H1 (cell line): Measurements from ENCODE around the gene ITGA3. TPM values are rescaled to one million over a fixed set of nuclear protein-coding genes. Genes with fewer than 3 reads are reported as not detected.

Experiments used
- CTCF ChIA-PET: fragments of 300-600 bp; sonication (Branson Sonifier 250); formaldehyde crosslinking; loops from one replicate; lab custom pipeline; 2021; ENCODE audit not compliant: partially characterized antibody; lab: Charles Lee
- POLR2A ChIA-PET: fragments of 300-600 bp; sonication (Branson Sonifier 250); formaldehyde crosslinking; loops from one replicate; lab custom pipeline; 2021; ENCODE audit warnings: inconsistent platforms; ENCODE audit not compliant: partially characterized antibody; lab: Charles Lee
- DNase-seq, 2 experiments: peaks; one replicate each; pipeline versions ENCODE4 v3.0.0 to v3.0.0-alpha.2; 2010 to 2022; ENCODE audit warnings: low spot score in 2 of 2, low read depth in 1 of 2, mixed read lengths in 1 of 2
- FAIRE-seq: peaks from 2 replicates; lab custom pipeline; 2011; peaks lifted over from hg19 to GRCh38; lab: Jason Lieb, UNC
- H2AFZ ChIP-seq: 2 replicates; pipeline ENCODE4 v1.8.1; 2012; ENCODE audit warnings: low read length, inconsistent platforms
- H2AK5ac ChIP-seq: 2 replicates; pipeline ENCODE4 v1.6.1; 2013; ENCODE audit warnings: low read depth, low read length
- H2BK120ac ChIP-seq: replicated peaks from 2 replicates; pipeline ENCODE3; 2013; ENCODE audit warnings: low read depth, low read length, inconsistent platforms
- H2BK12ac ChIP-seq: 2 replicates; pipeline ENCODE4 v1.6.1; 2013; ENCODE audit warnings: low read depth, low read length
- H2BK15ac ChIP-seq: 2 replicates; pipeline ENCODE4 v1.6.1; 2013; ENCODE audit warnings: low read length
- H2BK20ac ChIP-seq: 2 replicates; pipeline ENCODE4 v1.6.1; 2013; ENCODE audit warnings: low read length
- H2BK5ac ChIP-seq: 2 replicates; pipeline ENCODE4 v1.6.1; 2013; ENCODE audit warnings: low read depth, low read length
- H3K14ac ChIP-seq: 2 replicates; pipeline ENCODE4 v1.6.1; 2013; ENCODE audit warnings: inconsistent platforms; ENCODE audit not compliant: insufficient read length
- H3K18ac ChIP-seq: 2 replicates; pipeline ENCODE4 v1.6.1; 2013; ENCODE audit warnings: low read length; ENCODE audit errors: extremely low read depth
- H3K23ac ChIP-seq: 2 replicates; pipeline ENCODE4 v1.6.1; 2013; ENCODE audit warnings: inconsistent platforms; ENCODE audit not compliant: insufficient read length
- H3K23me2 ChIP-seq: 2 replicates; pipeline ENCODE4 v1.6.1; 2013; ENCODE audit warnings: low read depth, low read length
- H3K27ac ChIP-seq: 2 replicates; pipeline ENCODE4 v1.6.1; 2011; ENCODE audit warnings: low read depth, low read length, inconsistent platforms
- H3K27me3 ChIP-seq, 4 experiments: replicated peaks in 1 of 4; 1 replicate in 1 of 4; 2 replicates in 3 of 4; pipeline versions ENCODE4 v1.6.1 to v1.8.1; 2011 to 2013; ENCODE audit warnings: low read length in 3 of 4, mild to moderate bottlenecking in 3 of 4, inconsistent platforms in 2 of 4, mixed read lengths in 2 of 4, moderate library complexity in 1 of 4; ENCODE audit not compliant: control insufficient read depth in 3 of 4, insufficient read depth in 3 of 4; ENCODE audit errors: extremely low read depth in 1 of 4
- H3K36me3 ChIP-seq, 4 experiments: 2 replicates each; pipeline versions ENCODE4 v1.6.1 to v1.8.1; 2011 to 2013; ENCODE audit warnings: mild to moderate bottlenecking in 4 of 4, low read length in 3 of 4, moderate library complexity in 2 of 4, control low read depth in 1 of 4, inconsistent platforms in 1 of 4; ENCODE audit not compliant: insufficient read depth in 4 of 4, control insufficient read depth in 2 of 4
- H3K4ac ChIP-seq: replicated peaks from 2 replicates; pipeline ENCODE3; 2013; ENCODE audit warnings: low read length, low read depth, mixed read lengths, inconsistent platforms; ENCODE audit not compliant: insufficient read length
- H3K4me1 ChIP-seq, 4 experiments: replicated peaks in 1 of 4; 1 replicate in 1 of 4; 2 replicates in 3 of 4; pipeline versions ENCODE4 v1.6.1 to v1.8.1; 2011 to 2013; ENCODE audit warnings: low read length in 3 of 4, inconsistent platforms in 2 of 4, mixed read lengths in 1 of 4; ENCODE audit not compliant: insufficient read depth in 4 of 4, control insufficient read depth in 3 of 4
- H3K4me2 ChIP-seq, 2 experiments: 2 replicates each; pipeline versions ENCODE4 v1.6.1 to v1.8.1; 2011 to 2013; ENCODE audit warnings: low read depth in 2 of 2, low read length in 2 of 2, control low read depth in 1 of 2, inconsistent platforms in 1 of 2, mild to moderate bottlenecking in 1 of 2; ENCODE audit not compliant: insufficient read depth in 1 of 2
- H3K4me3 ChIP-seq, 4 experiments: fragments of 200-600, 300-600 bp in 1 of 4; sonication (generic), shearing (Covaris generic), sonication (Bioruptor Twin) in 1 of 4; 2 replicates each; pipeline versions ENCODE4 v1.5.1 to v1.8.1; 2011 to 2016; ENCODE audit warnings: low read length in 4 of 4, low read depth in 3 of 4, control low read depth in 2 of 4, inconsistent platforms in 2 of 4, mild to moderate bottlenecking in 2 of 4, mixed read lengths in 1 of 4, moderate library complexity in 1 of 4; ENCODE audit not compliant: insufficient read depth in 2 of 4; ENCODE audit errors: extremely low read depth in 1 of 4
- H3K56ac ChIP-seq: replicated peaks from 2 replicates; pipeline ENCODE3; 2013; ENCODE audit warnings: low read depth, mild to moderate bottlenecking, mixed read lengths, low read length, inconsistent platforms; ENCODE audit not compliant: insufficient read length
- H3K79me1 ChIP-seq: 2 replicates; pipeline ENCODE4 v1.6.1; 2013; ENCODE audit warnings: low read depth, low read length, control low read depth
- H3K79me2 ChIP-seq, 2 experiments: 2 replicates each; pipeline versions ENCODE4 v1.6.1 to v1.8.1; 2012 to 2013; ENCODE audit warnings: low read length in 2 of 2, mild to moderate bottlenecking in 2 of 2, inconsistent platforms in 1 of 2; ENCODE audit not compliant: insufficient read depth in 2 of 2, control insufficient read depth in 1 of 2
- H3K9ac ChIP-seq, 4 experiments: replicated peaks in 1 of 4; 1 replicate in 1 of 4; 2 replicates in 3 of 4; pipeline versions ENCODE4 v1.6.1 to v1.8.1; 2011 to 2013; ENCODE audit warnings: low read depth in 3 of 4, low read length in 3 of 4, control low read depth in 2 of 4, mild to moderate bottlenecking in 2 of 4, moderate library complexity in 2 of 4, inconsistent platforms in 1 of 4; ENCODE audit errors: extremely low read depth in 1 of 4
- H3K9me3 ChIP-seq, 2 experiments: 2 replicates each; pipeline versions ENCODE4 v1.6.1 to v1.8.1; 2012 to 2013; ENCODE audit warnings: mild to moderate bottlenecking in 2 of 2, moderate library complexity in 2 of 2, control low read depth in 1 of 2, inconsistent platforms in 1 of 2, low read depth in 1 of 2, low read length in 1 of 2, mixed read lengths in 1 of 2; ENCODE audit not compliant: insufficient read depth in 2 of 2
- H4K20me1 ChIP-seq, 2 experiments: replicated peaks in 1 of 2; 2 replicates each; pipeline versions ENCODE3 to v1.8.1; 2011 to 2013; ENCODE audit warnings: inconsistent platforms in 2 of 2, low read length in 2 of 2, mild to moderate bottlenecking in 1 of 2; ENCODE audit not compliant: insufficient read depth in 2 of 2, control insufficient read depth in 1 of 2
- H4K5ac ChIP-seq: 2 replicates; pipeline ENCODE4 v1.6.1; 2013; ENCODE audit warnings: low read length, low read depth, mixed read lengths, inconsistent platforms; ENCODE audit not compliant: insufficient read length
- H4K8ac ChIP-seq: 2 replicates; pipeline ENCODE4 v1.8.0; 2013; ENCODE audit warnings: mild to moderate bottlenecking, moderate library complexity, low read length, inconsistent platforms; ENCODE audit not compliant: insufficient read depth; ENCODE audit errors: extremely low read depth
- H4K91ac ChIP-seq: replicated peaks from 2 replicates; pipeline ENCODE3; 2013; ENCODE audit warnings: low read length, mixed read lengths, inconsistent platforms; ENCODE audit not compliant: insufficient read length
- BACH1 ChIP-seq: IDR thresholded peaks from 2 replicates; pipeline ENCODE4 v1.6.1; 2012; ENCODE audit warnings: low read length, improper control_type of control experiment
- CHD1 ChIP-seq: IDR thresholded peaks from 2 replicates; pipeline ENCODE4 v1.6.1; 2012; ENCODE audit warnings: low read depth, low read length, improper control_type of control experiment
- CHD2 ChIP-seq: IDR thresholded peaks from 2 replicates; pipeline ENCODE4 v1.6.1; 2012; ENCODE audit warnings: low read length, improper control_type of control experiment
- CTBP2 ChIP-seq: IDR thresholded peaks from 2 replicates; pipeline ENCODE4 v1.7.0; 2011; ENCODE audit warnings: borderline replicate concordance, mild to moderate bottlenecking, moderate library complexity, mixed read lengths, low read length; ENCODE audit not compliant: insufficient read depth, insufficient read length
- GTF2F1 ChIP-seq: IDR thresholded peaks from 2 replicates; pipeline ENCODE4 v1.6.1; 2012; ENCODE audit warnings: low read depth, low read length, improper control_type of control experiment, borderline replicate concordance
- JUN ChIP-seq: IDR thresholded peaks from 2 replicates; pipeline ENCODE4 v1.6.1; 2011; ENCODE audit warnings: low read depth, mild to moderate bottlenecking, improper control_type of control experiment, low read length
- KDM4A ChIP-seq: IDR thresholded peaks from one replicate; pipeline ENCODE4 v1.7.1; 2012; ENCODE audit warnings: low read depth, mild to moderate bottlenecking, moderate library complexity, low read length, inconsistent platforms; ENCODE audit not compliant: severe bottlenecking
- KDM5A ChIP-seq: fragments of 200-600 bp; IDR thresholded peaks from 2 replicates; pipeline ENCODE4 v1.7.1; 2012; ENCODE audit warnings: mild to moderate bottlenecking, low read length, inconsistent platforms, mixed read lengths
- NRF1 ChIP-seq: IDR thresholded peaks from 2 replicates; pipeline ENCODE4 v1.6.1; 2011; ENCODE audit warnings: mild to moderate bottlenecking, low read depth, low read length, improper control_type of control experiment
- RAD21 ChIP-seq, 2 experiments: IDR thresholded peaks in 1 of 2; conservative IDR thresholded peaks in 1 of 2; 2 replicates each; pipeline ENCODE4 v1.6.1; 2011; ENCODE audit warnings: low read depth in 2 of 2, low read length in 2 of 2, improper control_type of control experiment in 1 of 2, inconsistent platforms in 1 of 2, mild to moderate bottlenecking in 1 of 2, moderate library complexity in 1 of 2
- RFX5 ChIP-seq: IDR thresholded peaks from 2 replicates; pipeline ENCODE4 v1.6.1; 2011; ENCODE audit warnings: low read depth, low read length, improper control_type of control experiment, borderline replicate concordance
- TBP ChIP-seq: IDR thresholded peaks from 2 replicates; pipeline ENCODE4 v1.6.1; 2011; ENCODE audit warnings: low read depth, low read length, improper control_type of control experiment
- TCF12 ChIP-seq: IDR thresholded peaks from 2 replicates; pipeline ENCODE4 v1.6.1; 2011; ENCODE audit warnings: low read depth, mild to moderate bottlenecking, low read length
- WGBS, 2 experiments: shearing (Covaris generic) in 1 of 2; methylation state at CpG; one replicate each; pipeline versions ENCODE4 v1.1.6 to v1.1.7; 2013 to 2015; ENCODE audit warnings: low lambda C conversion rate in 2 of 2, mixed read lengths in 2 of 2, inconsistent platforms in 1 of 2, low coverage in 1 of 2, missing lambda C conversion rate in 1 of 2; ENCODE audit not compliant: insufficient replicate concordance in 2 of 2, insufficient coverage in 1 of 2, insufficient read length in 1 of 2; ENCODE audit errors: extremely low coverage in 1 of 2, missing lambda C conversion rate in 1 of 2; 5-methylcytosine and 5-hydroxymethylcytosine counted together
- polyA plus RNA-seq, 7 experiments: library from polyadenylated mRNA; depleted of rRNA in 3 of 7; stranded (reverse) in 5 of 7; unstranded in 2 of 7; fragments of >200 nt in 5 of 7; fragments of 200-250 nt in 2 of 7; gene quantifications; 1 replicate in 5 of 7; 2 replicates in 1 of 7; 4 replicates in 1 of 7; pipeline versions ENCODE4 v1.2.1 to v1.2.3, GENCODE V29; 2011 to 2013; ENCODE audit warnings: missing spikeins in 2 of 7, mixed read lengths in 2 of 7
- total RNA-seq: library from RNA; stranded (reverse); fragmentation: NEBNext Ultra II Directional; extraction: Animal tissue kit (Norgen Biotek cat#: 25700); gene quantifications from 2 replicates; pipeline ENCODE4 v1.2.1, GENCODE V29; 2021
- TF ChIP-seq, protein P1 (sequence below): IDR thresholded peaks from 2 replicates; pipeline ENCODE4 v1.6.1; 2011; ENCODE audit warnings: low read depth, mild to moderate bottlenecking, low read length; ENCODE audit not compliant: insufficient read depth

Gene ITGA3
- total and polyA plus RNA-seq, 2 of the 8 experiments (the other 6 are each of a cell fraction or from before 2014, with no cell fraction given) = 24.0 to 24.2 TPM

DNA sequence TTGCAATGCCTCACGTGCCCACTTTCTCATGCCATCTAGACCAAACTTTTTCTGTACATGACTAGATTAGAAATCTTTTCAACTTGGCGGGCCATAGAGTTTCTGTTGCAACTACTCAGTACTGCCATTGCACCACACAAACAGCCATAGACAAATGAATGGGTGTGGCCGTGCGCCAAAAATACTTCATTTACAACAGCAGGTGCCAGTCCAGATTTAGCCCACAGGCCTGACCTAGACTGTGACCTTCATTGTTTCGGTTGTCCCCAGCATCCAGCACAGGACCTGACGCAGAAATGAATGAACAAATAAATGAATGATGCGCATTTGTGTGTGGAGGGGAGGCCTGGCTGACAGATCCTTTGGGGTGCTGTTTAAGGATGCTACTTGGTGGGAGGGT, 24.9 kb downstream of the ITGA3 start:
- no peak overlapping the region for H2BK20ac ChIP-seq
- POLR2A ChIA-PET = interaction anchor here (1.0 kb wide), 1 partner anchor 11 kb away, joined by 3 read pairs; no protein-coding TSS in a partner anchor
- no peak overlapping the region for H2AFZ ChIP-seq
- H3K23ac ChIP-seq = no peak overlapping the region
- no peak overlapping the region for H3K4ac ChIP-seq
- H3K36me3 ChIP-seq = peaks cover 0 to 6% (median 1%) of the 10 kb centered on the region in 4 experiments; a peak in 3 of 8 replicates
- H3K23me2 ChIP-seq = no peaks in the 10 kb centered on the region
- H2BK12ac ChIP-seq = no peak overlapping the region
- no peak overlapping the region for H2BK120ac ChIP-seq
- no peak overlapping the region for H3K4me3 ChIP-seq
- H2BK5ac ChIP-seq = no peak overlapping the region
- H4K8ac ChIP-seq = no peak overlapping the region
- no peak overlapping the region for H2AK5ac ChIP-seq
- DNase-seq = no peak
- H3K79me2 ChIP-seq = no peaks in the 10 kb centered on the region
- no peak overlapping the region for H4K91ac ChIP-seq
- WGBS, 2 experiments = 84% methylated on average over 7 of the region's 7 CpGs; no CpG with 5 or more reads in 1 of the 2 experiments
- H3K18ac ChIP-seq = no peak overlapping the region
- peaks cover 0 to 4% (median 3%) of the 10 kb centered on the region in 4 experiments; a peak in 3 of 7 replicates for H3K4me1 ChIP-seq
- H3K79me1 ChIP-seq = no peaks in the 10 kb centered on the region
- no peak overlapping the region for H3K4me2 ChIP-seq
- no peak overlapping the region for H3K9ac ChIP-seq
- H4K5ac ChIP-seq = no peak overlapping the region
- no peaks in the 10 kb centered on the region; a peak in 2 of 7 replicates for H3K27me3 ChIP-seq
- CTCF ChIA-PET = interaction anchor here (0.7 to 10.1 kb wide), 12 partner anchors 11 to 792 kb away, joined by 3 to 169 read pairs (median 6); partner anchors contain the start of gene ITGA3
- no peak overlapping the region for H3K56ac ChIP-seq
- H4K20me1 ChIP-seq = peaks cover 1 to 8% of the 10 kb centered on the region in 2 experiments
- no peaks in the 10 kb centered on the region for H3K9me3 ChIP-seq
- H2BK15ac ChIP-seq = no peak overlapping the region
- no peak overlapping the region for H3K27ac ChIP-seq
- H3K14ac ChIP-seq = no peak overlapping the region
- no peak for FAIRE-seq
- TF ChIP-seq GTF2F1 (no peak), CHD1 (no peak), KDM5A (no peak), KDM4A (no peak), NRF1 (no peak), CTBP2 (no peak), JUN (no peak), TCF12 (no peak), RAD21 (IDR thresholded peaks at IDR 0.05 in 1 of 2, conservative IDR thresholded peaks at IDR 0.05 in 1 of 2; ENCODE audit: low read depth in 2 of 2, low read length in 2 of 2) (no peak), BACH1 (no peak), CHD2 (no peak), RFX5 (no peak), TBP (no peak)
- TF ChIP-seq, protein P1, sequence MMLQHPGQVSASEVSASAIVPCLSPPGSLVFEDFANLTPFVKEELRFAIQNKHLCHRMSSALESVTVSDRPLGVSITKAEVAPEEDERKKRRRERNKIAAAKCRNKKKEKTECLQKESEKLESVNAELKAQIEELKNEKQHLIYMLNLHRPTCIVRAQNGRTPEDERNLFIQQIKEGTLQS = no peak
